ENCODE data around the gene A3GALT2.

DNA sequence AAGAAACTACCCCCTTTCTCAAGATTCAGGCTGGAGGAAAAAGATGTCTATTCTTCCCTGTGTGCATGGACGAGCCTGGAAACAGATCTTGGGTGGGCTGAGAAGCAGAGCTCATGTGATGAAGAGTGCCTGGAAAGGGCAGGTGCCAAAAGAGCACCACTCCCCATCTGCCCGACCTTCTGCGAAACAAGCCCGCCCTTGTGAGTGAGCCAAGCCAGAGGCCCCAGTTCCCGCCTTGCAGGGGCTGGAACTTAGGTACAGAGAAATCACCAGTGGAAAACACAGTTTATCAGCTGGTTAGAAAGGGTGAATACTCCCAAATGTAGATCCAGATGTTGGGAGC lies 26.7 kb upstream of the A3GALT2 start:
- no peak for TF ChIP-seq CTCF (IDR thresholded peaks at IDR 0.05)
- TF ChIP-seq POLR2A (IDR thresholded peaks at IDR 0.05) = no peak

Measured in uterus (tissue), 2 donors.